Coronary artery (tissue), 2 donors: ENCODE results near the gene PDZD7.
"Not testable (repeated sequence)": the region's sequence is repeated elsewhere in the genome, so short reads cannot be mapped to it uniquely, and the experiment has no call there.

Experiments
- DNase-seq: peaks from one replicate; pipeline ENCODE4 v3.0.0-alpha.2; 2017; ENCODE audit warnings: low spot score
- H3K27ac ChIP-seq, 2 donors: fragments of 200-600 bp; sonication (generic); one replicate each; pipeline ENCODE4 v1.5.1; 2016 to 2019
- H3K4me3 ChIP-seq: fragments of 200-600 bp; sonication (generic); 2 replicates; pipeline ENCODE4 v1.5.1; 2016; ENCODE audit warnings: mild to moderate bottlenecking, moderate library complexity
- TF ChIP-seq, protein P1 (sequence below): fragments of 200-600 bp; sonication (generic); IDR thresholded peaks from one replicate; pipeline ENCODE4 v1.5.1; 2019; ENCODE audit warnings: antibody characterized with exemption

PDZD7 gene

DNA sequence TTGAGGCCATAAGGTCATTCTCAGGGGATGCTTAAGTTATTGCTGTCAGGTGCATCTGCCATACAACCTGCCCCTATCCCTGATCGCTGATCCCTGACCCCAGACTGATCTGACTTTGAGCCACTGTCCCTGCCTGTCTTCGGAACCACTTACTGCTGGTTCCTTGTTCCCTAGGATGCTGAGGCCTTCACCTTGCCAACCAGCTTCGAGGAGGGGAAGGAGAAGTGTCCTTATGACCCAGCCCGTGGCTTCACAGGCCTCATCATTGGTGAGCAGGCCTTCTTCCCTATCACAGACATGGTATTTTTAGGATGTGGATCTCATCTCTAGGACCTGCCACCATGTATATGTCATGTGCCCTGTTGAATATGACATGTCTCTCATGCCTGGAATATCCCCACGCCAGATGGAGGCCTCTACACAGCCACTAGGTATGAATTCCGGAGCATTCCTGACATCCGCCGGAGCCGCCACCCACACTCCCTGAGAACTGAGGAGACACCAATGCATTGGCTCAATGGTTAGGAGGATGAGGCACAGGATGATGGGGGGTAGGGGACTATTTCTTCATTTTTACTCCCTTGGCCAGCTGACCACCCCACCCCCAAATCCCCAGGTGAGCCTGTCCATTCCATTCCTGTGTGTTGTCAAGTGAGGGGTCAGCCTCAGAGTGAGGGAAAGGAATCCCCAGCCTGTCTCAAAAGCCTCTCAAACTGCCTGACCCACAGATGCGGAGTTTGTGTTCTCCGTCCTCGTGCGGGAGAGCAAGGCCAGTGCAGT is 52.6 kb downstream of the PDZD7 start:
- peak; percentile 59 for DNase-seq

GRCh38 chr10:100977436-100977835 is 53.5 kb downstream of the PDZD7 start:
- no peak overlapping the region for H3K4me3 ChIP-seq
- H3K27ac ChIP-seq: no peak overlapping the region
- TF ChIP-seq, protein P1, sequence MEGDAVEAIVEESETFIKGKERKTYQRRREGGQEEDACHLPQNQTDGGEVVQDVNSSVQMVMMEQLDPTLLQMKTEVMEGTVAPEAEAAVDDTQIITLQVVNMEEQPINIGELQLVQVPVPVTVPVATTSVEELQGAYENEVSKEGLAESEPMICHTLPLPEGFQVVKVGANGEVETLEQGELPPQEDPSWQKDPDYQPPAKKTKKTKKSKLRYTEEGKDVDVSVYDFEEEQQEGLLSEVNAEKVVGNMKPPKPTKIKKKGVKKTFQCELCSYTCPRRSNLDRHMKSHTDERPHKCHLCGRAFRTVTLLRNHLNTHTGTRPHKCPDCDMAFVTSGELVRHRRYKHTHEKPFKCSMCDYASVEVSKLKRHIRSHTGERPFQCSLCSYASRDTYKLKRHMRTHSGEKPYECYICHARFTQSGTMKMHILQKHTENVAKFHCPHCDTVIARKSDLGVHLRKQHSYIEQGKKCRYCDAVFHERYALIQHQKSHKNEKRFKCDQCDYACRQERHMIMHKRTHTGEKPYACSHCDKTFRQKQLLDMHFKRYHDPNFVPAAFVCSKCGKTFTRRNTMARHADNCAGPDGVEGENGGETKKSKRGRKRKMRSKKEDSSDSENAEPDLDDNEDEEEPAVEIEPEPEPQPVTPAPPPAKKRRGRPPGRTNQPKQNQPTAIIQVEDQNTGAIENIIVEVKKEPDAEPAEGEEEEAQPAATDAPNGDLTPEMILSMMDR: no peak
- peak; percentile 38 for DNase-seq

More for the DNA sequence above, 52.6 kb downstream of the PDZD7 start:
- no peak overlapping the region for H3K27ac ChIP-seq
- TF ChIP-seq, protein P1: no peak
- no peak overlapping the region for H3K4me3 ChIP-seq

GRCh38 chr10:100976906-100977305 is 54.0 kb downstream of the PDZD7 start:
- Histone ChIP-seq H3K27ac (no peak overlapping the region), H3K4me3 (no peak overlapping the region)
- DNase-seq: peak; percentile 26

GRCh38 chr10:100975397-100975796 is 55.5 kb downstream of the PDZD7 start:
- not testable (repeated sequence) for H3K27ac ChIP-seq, DNase-seq, H3K4me3 ChIP-seq

More at GRCh38 chr10:100976906-100977305, 54.0 kb downstream of the PDZD7 start:
- TF ChIP-seq, protein P1: no peak

GRCh38 chr10:100972904-100973535 is 57.9 kb downstream of the PDZD7 start:
- Histone ChIP-seq H3K27ac (no peak overlapping the region), H3K4me3 (no peak overlapping the region)
- TF ChIP-seq, protein P1: no peak
- peak; percentile 61 for DNase-seq

GRCh38 chr10:100972115-100972903 is 58.6 kb downstream of the PDZD7 start:
- TF ChIP-seq, protein P1: no peak
- H3K27ac ChIP-seq: no peak overlapping the region

More at GRCh38 chr10:100972115-100972903, 58.6 kb downstream of the PDZD7 start:
- H3K4me3 ChIP-seq: no peak overlapping the region
- peak; percentile 31 for DNase-seq
